ENCODE results near the gene SLAMF6.
"Not testable (repeated sequence)": the region's sequence is repeated elsewhere in the genome, so short reads cannot be mapped to it uniquely, and the experiment has no call there.

SLAMF6 gene

GRCh38 chr1:160503087-160503486 is 20.0 kb downstream of the SLAMF6 start:
- DNase-seq: no peak

GRCh38 chr1:160500321-160500990 is 22.6 kb downstream of the SLAMF6 start:
- no peak for DNase-seq

DNA sequence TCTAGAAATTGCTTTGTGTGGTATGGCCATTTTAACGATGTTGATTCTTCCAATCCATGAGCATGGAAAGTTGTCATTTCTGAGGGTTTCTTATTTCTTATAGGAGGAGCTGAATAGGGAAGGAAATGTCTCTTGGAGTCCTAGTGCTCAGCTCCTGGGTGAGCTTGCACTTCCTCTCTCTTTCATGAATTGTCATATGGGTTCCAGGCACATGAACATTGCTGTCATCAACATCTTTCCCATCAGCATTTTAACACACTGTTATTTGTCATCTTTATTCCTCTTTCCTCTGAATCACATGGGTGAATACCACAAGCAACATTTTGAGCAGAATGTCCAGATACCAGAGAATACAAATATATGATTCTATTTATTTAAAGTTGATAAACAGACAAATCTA is 23.4 kb downstream of the SLAMF6 start:
- no peak for DNase-seq

DNA sequence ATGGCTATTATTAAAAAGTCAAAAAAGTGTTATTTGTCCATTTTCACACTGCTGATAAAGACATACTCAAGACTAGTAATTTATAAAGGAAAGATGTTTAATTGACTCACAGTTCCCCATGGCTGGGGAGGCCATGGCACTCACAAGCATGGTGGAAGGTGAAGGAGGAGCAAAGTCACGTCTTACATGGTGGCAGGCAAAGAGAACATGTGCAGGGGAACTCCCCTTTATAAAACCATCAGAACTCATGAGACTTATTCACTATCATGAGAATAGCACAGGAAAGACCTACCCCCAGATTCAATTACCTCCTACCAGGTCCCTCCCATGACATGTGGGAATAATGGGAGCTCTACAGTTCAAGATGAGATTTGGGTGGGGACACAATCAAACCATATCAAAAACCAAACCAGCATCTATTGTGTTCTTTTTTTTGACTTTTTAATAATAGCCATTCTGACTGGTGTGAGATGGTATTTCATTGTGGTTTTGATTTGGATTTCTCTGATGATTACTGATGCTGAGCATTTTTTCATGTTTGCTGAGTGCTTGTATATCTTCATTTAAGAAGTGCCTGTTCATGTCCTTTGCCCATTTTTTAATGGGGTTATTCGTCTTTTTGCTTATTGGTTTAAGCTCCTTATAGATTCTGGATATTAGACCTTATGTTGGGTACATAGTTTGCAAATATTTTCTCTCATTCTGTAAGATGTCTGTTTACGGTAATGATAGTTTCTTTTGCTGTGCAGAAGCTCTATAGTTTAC is 24.6 kb downstream of the SLAMF6 start:
- DNase-seq: not testable (repeated sequence)

DNA sequence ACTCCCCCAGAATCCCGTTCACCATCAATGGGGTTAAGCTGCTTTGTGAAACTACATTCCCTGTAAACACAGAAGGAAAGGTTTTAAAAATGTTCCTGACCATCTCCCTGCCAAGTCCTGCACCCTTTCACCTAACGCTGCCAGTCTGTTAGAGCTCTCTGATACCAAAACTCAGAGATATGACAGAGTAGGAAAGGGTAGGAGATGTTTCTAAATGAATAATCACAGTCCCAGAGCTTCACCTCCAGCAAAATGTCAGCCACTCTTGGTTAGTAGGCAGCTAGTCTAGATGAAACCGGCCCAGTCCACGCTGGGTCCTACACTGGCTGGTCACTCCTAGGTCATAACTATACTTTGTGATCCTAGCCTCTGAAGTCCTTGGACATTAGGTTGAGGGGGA is 26.7 kb downstream of the SLAMF6 start:
- no peak for DNase-seq

DNA sequence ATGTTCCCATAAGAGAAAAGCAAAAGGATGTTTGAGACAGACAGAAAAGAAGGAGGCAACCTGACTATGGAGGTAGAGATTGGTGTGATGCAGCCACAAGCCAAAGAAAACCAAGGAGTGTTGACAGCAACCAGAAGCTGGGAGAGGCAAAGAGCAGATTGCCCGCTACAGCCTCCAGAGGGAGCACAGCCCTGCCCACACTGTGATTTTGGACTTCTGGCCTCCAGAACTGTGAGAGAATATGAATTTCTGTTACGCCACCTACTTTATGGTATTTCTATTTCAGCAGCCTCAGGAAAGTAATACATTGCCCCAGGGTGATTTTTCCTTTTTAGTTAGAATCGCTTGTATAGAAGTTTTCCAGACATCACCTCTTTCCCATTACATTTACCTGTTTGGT is 28.4 kb downstream of the SLAMF6 start:
- no peak for DNase-seq

GRCh38 chr1:160492617-160493016 is 30.4 kb downstream of the SLAMF6 start:
- no peak for DNase-seq

DNA sequence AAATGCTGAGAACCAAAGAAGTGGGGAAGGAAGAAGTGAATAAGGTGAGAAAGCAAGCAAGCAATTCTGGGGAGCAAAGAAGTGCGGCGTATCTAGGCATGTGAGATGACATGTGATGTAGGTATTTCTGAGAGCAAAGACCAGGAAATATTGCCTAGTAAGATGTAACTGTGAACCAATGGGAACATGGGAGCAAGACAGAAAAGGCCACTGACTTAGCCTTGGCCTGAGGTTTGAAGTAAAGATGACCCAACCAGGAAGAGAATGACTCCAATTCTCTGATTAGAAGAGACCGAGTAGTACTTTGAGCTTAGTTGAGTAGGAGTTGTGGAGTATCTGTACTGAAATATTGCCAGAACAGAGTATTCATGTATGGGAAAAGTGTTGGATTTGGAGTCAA is 31.1 kb downstream of the SLAMF6 start:
- no peak for DNase-seq

DNA sequence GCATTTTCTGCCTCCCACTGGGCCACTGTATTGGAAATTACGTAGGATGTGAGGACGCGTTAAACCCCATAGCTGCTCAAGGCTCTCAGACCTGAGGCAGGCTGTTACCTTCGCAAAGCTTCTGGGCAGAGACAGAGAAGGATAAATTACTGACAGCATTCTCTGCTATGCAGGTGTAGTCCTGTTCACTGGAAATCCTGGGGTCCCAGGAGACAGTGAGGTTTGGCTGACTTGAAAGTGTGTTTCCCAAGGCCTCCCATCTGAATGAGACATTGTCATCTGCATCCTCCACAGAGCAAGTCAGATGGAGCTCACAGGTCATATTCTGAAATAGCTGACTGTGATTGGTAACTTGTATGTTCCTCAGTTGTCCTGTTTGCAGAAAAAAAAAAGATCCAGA is 32.0 kb downstream of the SLAMF6 start:
- DNase-seq: no peak

DNA sequence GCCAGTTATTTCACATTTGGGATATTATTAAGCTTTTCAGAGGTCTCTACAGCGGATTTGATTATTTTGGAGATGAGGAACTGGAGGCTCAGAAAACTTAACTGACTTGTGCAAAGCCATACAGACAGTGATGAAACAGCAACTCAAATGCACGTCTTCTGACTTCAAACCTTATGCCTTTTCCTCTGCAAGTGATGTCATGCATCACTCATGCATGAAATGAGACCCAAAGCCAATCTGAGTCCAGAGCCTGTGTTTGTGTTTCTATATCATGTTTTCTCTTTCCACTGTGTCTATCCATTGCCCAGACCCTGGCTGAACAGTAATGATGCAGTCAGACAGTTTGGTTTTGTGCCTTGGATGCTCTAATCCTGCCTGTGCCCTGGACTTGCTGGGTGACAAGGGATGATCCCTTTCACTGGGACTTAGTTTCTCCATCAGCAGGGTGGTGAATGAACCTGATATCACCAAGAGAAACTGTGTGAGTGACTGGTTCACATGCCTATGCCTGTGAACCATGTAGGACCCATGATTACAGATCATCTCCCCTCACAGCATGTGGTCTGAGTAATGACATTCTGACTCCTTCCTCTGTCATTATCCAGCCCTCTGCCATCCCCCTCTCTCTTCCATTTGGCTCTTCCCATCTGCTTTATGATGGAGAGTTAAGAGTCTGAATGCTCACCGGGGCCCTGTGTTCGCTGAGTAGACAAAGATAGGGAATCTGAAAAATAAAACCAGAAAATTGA is 33.4 kb downstream of the SLAMF6 start:
- no peak for DNase-seq

DNA sequence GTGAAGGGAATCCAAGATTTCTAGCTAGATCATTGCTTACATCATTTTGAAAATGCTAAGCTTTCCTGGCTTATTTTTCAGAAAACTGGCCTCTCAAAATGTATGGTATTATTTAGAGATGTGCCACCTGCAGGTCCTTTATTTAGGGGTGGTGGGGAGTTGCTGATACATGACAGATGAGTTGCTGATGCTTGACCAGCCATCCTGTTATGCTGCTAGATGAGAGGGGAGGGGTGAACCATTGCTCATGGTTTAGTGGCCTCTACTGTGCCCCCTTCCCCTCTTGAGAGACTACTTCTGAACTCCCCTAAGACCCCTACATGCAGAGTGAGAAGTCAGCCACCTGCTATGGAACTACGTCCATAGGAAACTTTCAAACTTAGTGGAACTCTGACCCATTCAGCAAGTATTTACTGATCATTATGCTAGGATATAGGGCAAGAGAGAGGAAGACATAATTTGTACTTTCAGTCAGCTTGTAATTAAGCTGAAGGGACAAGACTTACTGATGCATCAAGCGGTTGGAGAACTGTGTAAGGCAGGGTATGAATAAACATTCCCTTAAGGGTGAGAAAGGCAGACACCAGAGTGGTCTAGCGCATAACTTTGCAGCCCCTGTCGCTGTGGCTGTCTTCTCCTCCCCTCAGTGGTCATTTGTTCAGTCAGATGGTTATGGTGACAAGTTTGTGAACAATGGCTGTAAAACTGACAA is 34.6 kb downstream of the SLAMF6 start:
- DNase-seq: no peak

- no peak for DNase-seq
These were observed 36.6 kb downstream of the SLAMF6 start for GRCh38 chr1:160486453-160486852.

GRCh38 chr1:160483505-160484185 is 39.4 kb downstream of the SLAMF6 start:
- no peak for DNase-seq

GRCh38 chr1:160481979-160482596 is 41.0 kb downstream of the SLAMF6 start:
- DNase-seq: no peak

DNA sequence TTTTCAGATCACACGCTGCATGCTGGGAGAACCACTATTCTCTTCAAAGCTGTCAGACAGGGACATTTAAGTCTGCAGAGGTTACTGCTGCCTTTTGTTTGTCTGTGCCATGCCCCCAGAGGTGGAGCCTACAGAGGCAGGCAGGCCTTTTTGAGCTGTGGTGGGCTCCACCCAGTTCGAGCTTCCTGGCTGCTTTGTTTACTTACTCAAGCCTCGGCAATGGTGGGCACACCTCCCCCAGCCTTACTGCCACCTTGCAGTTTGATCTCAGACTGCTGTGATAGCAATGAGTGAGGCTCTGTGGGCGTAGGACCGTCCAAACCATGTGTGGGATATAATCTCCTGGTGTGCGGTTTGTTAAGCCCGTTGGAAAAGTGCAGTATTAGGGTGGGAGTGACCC is 42.3 kb downstream of the SLAMF6 start:
- not testable (repeated sequence) for DNase-seq

GRCh38 chr1:160479091-160479490 is 44.0 kb downstream of the SLAMF6 start:
- not testable (repeated sequence) for DNase-seq

- DNase-seq: peak in 1 of 5 donors; percentile 59
These were observed 48.4 kb downstream of the SLAMF6 start for GRCh38 chr1:160474392-160475242.

- no peak for DNase-seq
These were observed 50.9 kb downstream of the SLAMF6 start for GRCh38 chr1:160472112-160472511.

DNA sequence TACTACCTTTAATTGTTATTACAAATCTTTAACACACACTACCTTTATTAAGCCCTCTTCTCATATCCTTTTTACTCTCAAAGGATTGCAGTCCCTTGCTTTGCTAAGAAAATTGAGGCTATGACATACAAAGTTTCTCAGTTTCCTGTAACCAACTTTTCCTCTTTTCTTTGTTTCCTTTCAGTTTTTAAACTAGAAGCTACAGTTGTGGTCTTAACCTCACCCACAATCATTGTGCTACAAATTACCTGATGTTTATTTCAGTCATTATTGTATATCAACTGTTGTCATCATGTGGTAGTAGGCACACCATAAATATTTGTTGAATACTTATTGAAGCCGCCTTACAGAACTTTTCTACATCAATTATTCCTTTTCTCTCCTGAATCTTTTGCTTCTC is 51.8 kb downstream of the SLAMF6 start:
- DNase-seq: peak in 1 of 5 donors; percentile 67

DNA sequence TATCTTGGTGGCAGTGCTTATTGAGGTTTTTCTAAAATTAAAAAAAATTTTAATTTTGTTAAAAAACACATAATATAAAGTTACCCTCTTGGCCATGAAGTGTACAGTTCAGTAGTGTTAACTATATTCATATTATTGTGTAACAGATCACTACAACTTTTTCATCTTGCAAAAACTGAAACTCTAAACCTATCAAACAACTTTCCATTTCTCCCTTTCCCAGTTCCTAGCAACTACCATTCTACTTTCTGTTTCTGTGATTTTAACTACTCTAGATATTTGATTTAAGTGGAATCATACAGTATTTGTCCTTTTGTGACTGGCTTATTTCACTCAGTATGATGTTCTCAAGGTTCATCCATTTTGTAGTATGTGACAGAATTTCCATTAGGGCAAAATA is 55.5 kb downstream of the SLAMF6 start:
- no peak for DNase-seq

DNA sequence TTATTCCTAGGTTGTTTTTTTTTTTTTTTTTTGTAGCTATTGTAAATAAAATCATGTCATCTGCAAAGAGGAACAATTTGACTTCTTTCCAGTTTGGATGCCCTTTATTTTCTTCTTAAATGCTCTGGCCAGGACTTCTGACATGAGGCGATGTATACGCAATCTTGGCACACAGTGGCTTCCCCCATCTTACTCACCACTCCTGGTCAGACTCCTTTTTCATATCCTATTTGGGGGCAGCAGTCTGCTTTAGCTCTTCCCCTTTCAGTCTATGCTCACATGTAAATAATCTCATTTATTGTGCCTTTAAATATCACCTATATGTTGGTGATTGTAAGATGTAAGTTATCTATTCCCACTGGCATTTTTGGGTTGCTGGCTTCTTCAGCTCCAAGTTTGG is 56.1 kb downstream of the SLAMF6 start:
- DNase-seq: no peak

Measured in T-helper 1 cell (primary cell).